ENCODE data around the gene SMIM15. TPM values are rescaled to one million over a fixed set of nuclear protein-coding genes. Genes with fewer than 3 reads are reported as not detected.
A peak's percentile ranks its signal among the peaks of the same experiment; 100 is the strongest.

The SMIM15 gene
- total and polyA plus RNA-seq, 2 of the 13 experiments (the other 11 are each of a cell fraction or from before 2014, with no cell fraction given) = 12.7 to 58.2 TPM

DNA sequence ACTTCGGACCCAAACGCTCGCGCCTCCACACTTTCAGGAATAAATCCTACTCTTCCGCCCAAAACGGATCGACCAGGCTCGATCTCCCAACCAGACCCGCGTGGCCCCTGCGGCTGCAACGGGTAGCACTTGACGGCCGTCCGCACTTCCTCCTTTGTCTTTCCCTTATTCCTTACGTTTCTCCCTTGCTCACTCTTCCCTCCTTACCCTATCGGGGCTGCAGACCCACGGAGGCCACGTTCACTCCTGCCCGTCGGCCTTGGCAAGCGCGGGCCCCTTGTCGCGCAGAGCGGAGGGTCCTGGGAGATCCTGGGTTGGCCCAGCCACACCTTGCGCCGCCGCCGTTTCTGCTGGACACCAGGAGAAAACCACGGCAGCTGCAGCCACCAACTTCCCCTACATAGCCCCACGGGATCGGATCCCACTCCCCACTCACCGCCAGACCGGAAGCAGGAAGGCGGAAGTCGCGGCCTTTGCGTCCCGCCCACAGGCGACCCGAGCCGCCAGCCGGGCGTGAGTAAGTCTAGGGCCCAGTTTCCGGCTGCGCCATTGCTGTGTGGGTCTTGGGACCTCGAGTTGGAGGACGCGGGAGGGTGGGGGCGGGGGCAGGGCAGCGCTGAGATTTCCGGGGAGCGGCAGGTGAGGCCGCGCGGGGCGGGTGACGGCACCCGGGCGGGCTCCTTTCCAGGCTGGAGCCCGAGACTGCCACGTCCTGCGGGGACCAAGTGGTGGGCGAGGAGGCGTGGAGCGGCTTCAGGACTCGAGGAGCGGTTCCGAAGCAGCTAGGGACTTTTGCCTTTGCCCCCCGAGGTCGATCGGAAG lies at the start of gene SMIM15 (continued):
- no peak for TF ChIP-seq CAMTA2 (CRISPR knock-in tag; IDR thresholded peaks at IDR 0.05; ENCODE audit: borderline replicate concordance)
- peak; percentile 58; the same call in 1 of the 2 replicates for TF ChIP-seq BRD4 (CRISPR knock-in tag; IDR thresholded peaks at IDR 0.05)
- TF ChIP-seq RELA (CRISPR knock-in tag; IDR thresholded peaks at IDR 0.05) = no peak
- TF ChIP-seq SUZ12 (IDR thresholded peaks at IDR 0.05; ENCODE audit: low read depth, low read length) = no peak
- peak; percentile 32; the same call in 1 of the 2 replicates for TF ChIP-seq KLF6 (CRISPR knock-in tag; IDR thresholded peaks at IDR 0.05)
- TF ChIP-seq GLI4 (CRISPR knock-in tag; IDR thresholded peaks at IDR 0.05; ENCODE audit: borderline replicate concordance) = peak; percentile 80; the same call in 1 of the 2 replicates
- TF ChIP-seq DNMT3B (CRISPR knock-in tag; conservative IDR thresholded peaks at IDR 0.05) = no peak; the same call in 1 of the 2 replicates
- TF ChIP-seq NFKBIZ (CRISPR knock-in tag; IDR thresholded peaks at IDR 0.05) = peak; percentile 49; the same call in 1 of the 2 replicates
- TF ChIP-seq, protein P1, sequence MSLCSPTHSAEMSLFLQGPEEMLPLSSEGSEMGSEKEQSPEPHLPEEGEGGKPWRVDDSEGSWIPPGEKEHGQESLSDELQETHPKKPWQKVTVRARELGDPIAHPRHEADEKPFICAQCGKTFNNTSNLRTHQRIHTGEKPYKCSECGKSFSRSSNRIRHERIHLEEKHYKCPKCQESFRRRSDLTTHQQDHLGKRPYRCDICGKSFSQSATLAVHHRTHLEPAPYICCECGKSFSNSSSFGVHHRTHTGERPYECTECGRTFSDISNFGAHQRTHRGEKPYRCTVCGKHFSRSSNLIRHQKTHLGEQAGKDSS (CRISPR knock-in tag; IDR thresholded peaks at IDR 0.05; ENCODE audit: borderline replicate concordance, low read depth) = 0 out of 2 replicates have a peak, but pooled peaks have one; percentile 73
- no peak; the same call in 1 of the 2 replicates for TF ChIP-seq SMAD3 (CRISPR knock-in tag; IDR thresholded peaks at IDR 0.05)
- peak; percentile 90 for TF ChIP-seq HNRNPK (IDR thresholded peaks at IDR 0.05; ENCODE audit: low read depth, low read length, poor library complexity, severe bottlenecking)
- TF ChIP-seq, protein P2, sequence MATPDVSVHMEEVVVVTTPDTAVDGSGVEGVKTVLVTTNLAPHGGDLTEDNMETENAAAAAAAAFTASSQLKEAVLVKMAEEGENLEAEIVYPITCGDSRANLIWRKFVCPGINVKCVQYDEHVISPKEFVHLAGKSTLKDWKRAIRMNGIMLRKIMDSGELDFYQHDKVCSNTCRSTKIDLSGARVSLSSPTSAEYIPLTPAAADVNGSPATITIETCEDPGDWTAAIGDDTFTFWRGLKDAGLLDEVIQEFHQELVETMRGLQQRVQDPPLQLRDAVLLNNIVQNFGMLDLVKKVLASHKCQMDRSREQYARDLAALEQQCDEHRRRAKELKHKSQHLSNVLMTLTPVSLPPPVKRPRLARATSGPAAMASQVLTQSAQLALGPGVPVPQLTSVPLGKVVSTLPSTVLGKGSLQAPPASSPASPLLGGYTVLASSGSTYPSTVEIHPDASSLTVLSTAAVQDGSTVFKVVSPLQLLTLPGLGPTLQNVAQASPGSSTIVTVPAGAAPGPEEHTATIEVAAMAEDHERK (CRISPR knock-in tag; IDR thresholded peaks at IDR 0.05; ENCODE audit: low read depth) = no peak
- TF ChIP-seq ZSCAN9 (CRISPR knock-in tag; IDR thresholded peaks at IDR 0.05; ENCODE audit: borderline replicate concordance) = peak; percentile 92; the same call in 1 of the 2 replicates
- no peak for TF ChIP-seq SMARCE1 (IDR thresholded peaks at IDR 0.05; ENCODE audit: borderline replicate concordance)
- TF ChIP-seq ZFAT (CRISPR knock-in tag; conservative IDR thresholded peaks at IDR 0.05) = no peak
- peak; percentile 94 for TF ChIP-seq NR2C2 (CRISPR knock-in tag; IDR thresholded peaks at IDR 0.05; ENCODE audit: borderline replicate concordance)
- TF ChIP-seq, protein P3, sequence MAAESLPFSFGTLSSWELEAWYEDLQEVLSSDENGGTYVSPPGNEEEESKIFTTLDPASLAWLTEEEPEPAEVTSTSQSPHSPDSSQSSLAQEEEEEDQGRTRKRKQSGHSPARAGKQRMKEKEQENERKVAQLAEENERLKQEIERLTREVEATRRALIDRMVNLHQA (CRISPR knock-in tag; IDR thresholded peaks at IDR 0.05) = no peak; the same call in 1 of the 2 replicates
- TF ChIP-seq ZNF274 (CRISPR knock-in tag; IDR thresholded peaks at IDR 0.05) = peak; percentile 48; the same call in 1 of the 2 replicates
- peak; percentile 31; the same call in 1 of the 2 replicates for TF ChIP-seq MTF1 (CRISPR knock-in tag; IDR thresholded peaks at IDR 0.05)
- peak; percentile 95 for TF ChIP-seq KMT2B (CRISPR knock-in tag; IDR thresholded peaks at IDR 0.05)
- TF ChIP-seq, protein P4, sequence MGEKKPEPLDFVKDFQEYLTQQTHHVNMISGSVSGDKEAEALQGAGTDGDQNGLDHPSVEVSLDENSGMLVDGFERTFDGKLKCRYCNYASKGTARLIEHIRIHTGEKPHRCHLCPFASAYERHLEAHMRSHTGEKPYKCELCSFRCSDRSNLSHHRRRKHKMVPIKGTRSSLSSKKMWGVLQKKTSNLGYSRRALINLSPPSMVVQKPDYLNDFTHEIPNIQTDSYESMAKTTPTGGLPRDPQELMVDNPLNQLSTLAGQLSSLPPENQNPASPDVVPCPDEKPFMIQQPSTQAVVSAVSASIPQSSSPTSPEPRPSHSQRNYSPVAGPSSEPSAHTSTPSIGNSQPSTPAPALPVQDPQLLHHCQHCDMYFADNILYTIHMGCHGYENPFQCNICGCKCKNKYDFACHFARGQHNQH (CRISPR knock-in tag; IDR thresholded peaks at IDR 0.05) = peak; percentile 55
- no peak for TF ChIP-seq ZNF7 (CRISPR knock-in tag; IDR thresholded peaks at IDR 0.05)
- TF ChIP-seq, protein P5, sequence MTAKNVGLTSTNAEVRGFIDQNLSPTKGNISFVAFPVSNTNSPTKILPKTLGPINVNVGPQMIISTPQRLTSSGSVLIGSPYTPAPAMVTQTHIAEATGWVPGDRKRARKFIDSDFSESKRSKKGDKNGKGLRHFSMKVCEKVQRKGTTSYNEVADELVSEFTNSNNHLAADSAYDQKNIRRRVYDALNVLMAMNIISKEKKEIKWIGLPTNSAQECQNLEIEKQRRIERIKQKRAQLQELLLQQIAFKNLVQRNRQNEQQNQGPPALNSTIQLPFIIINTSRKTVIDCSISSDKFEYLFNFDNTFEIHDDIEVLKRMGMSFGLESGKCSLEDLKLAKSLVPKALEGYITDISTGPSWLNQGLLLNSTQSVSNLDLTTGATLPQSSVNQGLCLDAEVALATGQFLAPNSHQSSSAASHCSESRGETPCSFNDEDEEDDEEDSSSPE (CRISPR knock-in tag; IDR thresholded peaks at IDR 0.05) = peak; percentile 52
- TF ChIP-seq PCBP2 (optimal IDR thresholded peaks at IDR 0.05; ENCODE audit: low read depth, low read length, poor library complexity, severe bottlenecking) = no peak
- TF ChIP-seq SMAD1 (CRISPR knock-in tag; IDR thresholded peaks at IDR 0.05; ENCODE audit: borderline replicate concordance, low read depth) = 0 out of 2 replicates have a peak, but pooled peaks have one; percentile 41
- TF ChIP-seq ZNF225 (CRISPR knock-in tag; IDR thresholded peaks at IDR 0.05) = no peak; the same call in 1 of the 2 replicates
